NCI-H510A (cell line): ENCODE data around the gene AKR1C4.

ENCODE experiments used
- DNase-seq: peaks from one replicate; lab custom pipeline; 2025; lab: John Stamatoyannopoulos, UW

Gene AKR1C4

DNA sequence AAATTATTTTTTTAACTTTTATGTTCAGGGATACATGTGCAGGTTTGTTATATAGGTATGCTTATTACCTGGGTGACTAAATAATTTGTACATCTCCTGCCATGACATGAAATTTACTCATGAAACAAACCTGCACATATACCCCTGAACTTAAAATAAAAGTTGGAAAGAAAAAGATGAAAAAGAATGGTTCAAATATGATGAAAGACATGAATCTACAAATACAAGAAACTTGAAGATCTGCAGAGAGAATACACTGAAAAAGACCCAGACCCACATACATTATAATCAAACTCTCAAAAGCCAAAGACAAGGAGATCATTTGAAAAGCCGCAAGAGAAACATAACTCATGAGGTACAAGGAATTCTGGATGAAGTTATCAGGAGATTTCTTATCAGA lies 70.2 kb downstream of the AKR1C4 start:
- no peak for DNase-seq

DNA sequence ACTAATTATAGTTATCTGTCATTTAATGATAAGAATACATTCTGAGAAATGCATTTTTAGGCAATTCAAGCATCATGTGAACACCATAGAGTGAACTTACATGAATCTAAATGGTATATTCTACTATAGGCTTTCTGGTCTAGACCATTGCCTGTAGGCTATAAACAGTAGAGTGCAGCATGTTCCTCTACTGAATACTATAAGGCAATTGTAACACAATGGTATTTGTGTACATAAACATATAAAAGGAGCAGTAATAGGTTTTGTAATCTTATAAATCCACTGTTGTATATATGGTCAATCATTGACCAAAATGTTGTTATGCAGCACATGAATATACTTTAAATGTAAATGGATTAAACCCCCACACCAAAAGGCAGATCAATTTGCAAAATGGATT lies 71.6 kb downstream of the AKR1C4 start:
- DNase-seq, result no peak
